ENCODE measurements around the gene TYSND1. TPM values are rescaled to one million over a fixed set of nuclear protein-coding genes. Genes with fewer than 3 reads are reported as not detected.
"Not testable (repeated sequence)": the region's sequence is repeated elsewhere in the genome, so short reads cannot be mapped to it uniquely, and the experiment has no call there.

The TYSND1 gene, protein sequence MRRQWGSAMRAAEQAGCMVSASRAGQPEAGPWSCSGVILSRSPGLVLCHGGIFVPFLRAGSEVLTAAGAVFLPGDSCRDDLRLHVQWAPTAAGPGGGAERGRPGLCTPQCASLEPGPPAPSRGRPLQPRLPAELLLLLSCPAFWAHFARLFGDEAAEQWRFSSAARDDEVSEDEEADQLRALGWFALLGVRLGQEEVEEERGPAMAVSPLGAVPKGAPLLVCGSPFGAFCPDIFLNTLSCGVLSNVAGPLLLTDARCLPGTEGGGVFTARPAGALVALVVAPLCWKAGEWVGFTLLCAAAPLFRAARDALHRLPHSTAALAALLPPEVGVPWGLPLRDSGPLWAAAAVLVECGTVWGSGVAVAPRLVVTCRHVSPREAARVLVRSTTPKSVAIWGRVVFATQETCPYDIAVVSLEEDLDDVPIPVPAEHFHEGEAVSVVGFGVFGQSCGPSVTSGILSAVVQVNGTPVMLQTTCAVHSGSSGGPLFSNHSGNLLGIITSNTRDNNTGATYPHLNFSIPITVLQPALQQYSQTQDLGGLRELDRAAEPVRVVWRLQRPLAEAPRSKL
- 4.6 and 5.2 TPM in 2 replicates for total RNA-seq

DNA sequence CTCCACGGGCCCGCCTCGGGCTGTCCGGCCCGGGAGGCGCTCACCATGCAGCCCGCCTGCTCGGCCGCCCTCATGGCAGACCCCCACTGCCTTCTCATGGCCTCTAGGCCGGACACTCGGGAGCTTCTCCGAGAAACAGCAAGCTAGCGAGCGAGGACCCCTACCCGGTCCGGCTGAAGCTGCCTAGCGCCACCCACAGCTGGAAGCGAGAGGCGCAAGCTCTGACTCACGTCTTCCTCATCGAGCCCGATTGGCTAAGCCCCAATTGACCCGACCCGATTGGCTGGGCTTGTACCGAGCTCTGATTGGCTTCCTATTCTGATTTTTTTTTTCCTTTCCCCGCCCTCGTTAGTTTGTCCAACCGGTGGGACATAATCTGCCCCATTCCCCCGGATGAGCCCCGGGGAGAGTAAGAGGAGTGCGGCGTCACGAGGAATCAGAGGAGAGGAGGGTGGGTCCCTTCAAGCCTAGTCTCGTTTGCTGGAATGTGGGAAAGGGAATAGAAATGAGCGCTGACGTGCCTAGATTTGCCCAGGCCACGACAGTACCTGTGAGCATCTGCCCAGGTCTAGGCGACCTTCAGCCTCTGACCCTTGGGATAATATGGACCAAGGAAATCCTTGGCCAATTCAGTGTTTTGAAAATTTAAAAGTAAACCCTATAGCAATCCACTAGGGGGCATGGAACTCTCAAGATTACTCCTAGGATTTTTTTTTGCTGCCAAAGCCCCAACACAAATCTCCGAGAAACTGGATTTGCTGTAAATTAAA, at the start of gene TYSND1:
TSS of gene TYSND1 (minus strand) at position 212 of the 770 bp plus-strand sequence. CDS start at position 98, 114 bp downstream.
- DNase-seq (ENCODE audit: low read depth in 2 of 2): peak; percentile 94 to 99

DNA sequence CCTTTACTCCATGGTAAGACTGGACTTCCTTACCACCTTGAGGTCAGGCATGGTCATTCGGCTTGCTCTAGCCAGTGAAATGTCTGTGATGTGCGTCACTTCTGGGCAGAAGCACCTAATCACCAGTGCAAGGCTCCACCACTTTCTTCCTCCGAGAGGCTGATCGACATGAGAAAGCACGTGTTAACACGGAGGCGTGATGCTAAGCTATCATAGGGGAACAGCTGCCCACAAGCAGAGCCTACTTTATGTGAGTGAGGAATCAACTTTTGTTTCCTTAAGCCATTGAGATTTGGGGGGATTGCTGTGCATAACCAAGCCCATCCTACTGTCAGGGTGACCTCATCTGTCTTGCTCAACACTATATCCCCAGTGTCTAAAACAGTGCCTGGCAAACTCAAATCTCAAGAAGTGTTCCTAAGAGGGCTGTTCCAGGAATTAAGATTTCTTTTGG, 46.9 kb upstream of the TYSND1 start:
- DNase-seq (ENCODE audit: low read depth in 2 of 2): no peak

DNA sequence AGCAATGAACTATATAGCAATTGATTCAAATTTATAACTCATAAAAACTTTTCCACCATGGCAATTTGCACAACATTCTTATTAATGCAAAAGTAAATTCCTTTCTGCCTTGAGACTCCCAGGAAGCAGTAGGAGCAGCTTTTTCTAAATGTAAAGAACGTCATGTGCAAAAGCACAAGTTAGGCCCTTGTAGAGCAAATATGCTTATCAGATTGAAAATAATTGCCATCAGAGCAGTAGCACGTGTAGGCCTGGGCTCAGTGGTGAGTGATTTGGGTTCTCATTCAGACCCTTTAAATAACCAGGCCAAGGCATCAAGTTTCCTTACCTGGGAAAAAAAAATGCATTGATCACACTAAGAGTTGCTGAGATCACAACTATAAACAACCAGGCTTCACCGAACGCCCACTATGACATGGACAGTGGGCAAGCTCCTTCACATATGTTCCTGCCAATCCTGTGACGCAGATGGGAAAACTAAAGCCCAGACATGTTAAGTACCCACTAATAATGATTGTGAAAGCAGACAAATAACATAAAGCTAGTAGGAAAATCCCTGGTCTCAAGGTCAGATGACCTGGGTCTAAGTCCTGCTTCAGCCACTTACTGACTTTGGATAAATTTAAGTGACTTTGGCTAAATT, 45.9 kb upstream of the TYSND1 start:
- DNase-seq (ENCODE audit: low read depth in 2 of 2): no peak

DNA sequence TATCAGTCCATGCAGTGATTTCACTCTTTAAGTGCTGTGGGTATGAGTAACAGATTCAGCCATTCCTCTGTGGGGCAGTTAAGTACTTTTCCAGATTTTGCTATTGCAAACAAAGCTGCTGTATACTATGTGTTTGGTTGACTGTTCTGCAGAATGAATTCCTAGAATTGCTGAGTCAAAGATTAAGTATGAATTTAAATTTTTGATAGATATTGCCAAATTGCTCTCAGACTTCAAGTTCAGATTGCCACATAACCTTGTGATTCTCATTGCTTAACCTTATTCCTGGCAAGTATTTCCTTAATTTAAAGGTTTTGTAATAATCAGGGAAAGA, 45.4 kb upstream of the TYSND1 start:
- DNase-seq (ENCODE audit: low read depth in 2 of 2): no peak

DNA sequence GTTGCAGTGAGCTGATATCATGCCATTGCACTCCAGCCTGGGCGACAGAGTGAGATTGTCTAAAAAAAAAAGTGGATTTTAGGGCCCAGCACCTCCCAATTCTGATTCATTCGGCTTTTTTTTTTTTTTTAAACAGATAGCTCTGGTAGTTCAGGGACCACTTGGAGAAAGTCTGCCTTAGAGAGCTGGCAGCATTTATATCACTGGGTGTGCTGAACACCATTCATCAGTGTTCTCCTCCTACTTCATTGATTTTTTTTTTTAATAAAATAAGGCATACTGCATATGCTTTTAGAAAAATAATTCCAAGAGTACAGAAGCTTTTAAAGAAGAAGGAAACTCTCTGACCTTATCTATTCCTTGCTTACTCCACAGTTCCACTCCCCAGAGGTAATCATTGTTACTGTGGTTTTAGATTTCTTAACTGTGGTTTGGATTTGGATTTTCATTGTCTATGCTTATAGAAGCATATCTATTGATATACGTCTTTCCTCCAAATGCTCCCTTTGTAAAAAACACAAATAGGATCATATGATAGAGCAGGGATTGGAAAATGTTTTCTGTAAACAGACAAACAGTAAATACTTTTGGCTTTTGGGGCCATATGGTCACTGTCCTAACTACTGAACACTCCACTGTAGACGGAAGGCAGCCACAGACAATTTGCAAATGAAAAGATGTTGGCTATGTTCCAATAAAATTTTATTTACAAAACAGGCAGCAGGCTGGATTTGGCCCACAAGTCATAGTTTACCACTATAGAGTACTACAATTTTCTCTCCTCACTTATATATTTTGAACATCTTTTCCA, 44.9 kb upstream of the TYSND1 start:
- DNase-seq (ENCODE audit: low read depth in 2 of 2): no peak

DNA sequence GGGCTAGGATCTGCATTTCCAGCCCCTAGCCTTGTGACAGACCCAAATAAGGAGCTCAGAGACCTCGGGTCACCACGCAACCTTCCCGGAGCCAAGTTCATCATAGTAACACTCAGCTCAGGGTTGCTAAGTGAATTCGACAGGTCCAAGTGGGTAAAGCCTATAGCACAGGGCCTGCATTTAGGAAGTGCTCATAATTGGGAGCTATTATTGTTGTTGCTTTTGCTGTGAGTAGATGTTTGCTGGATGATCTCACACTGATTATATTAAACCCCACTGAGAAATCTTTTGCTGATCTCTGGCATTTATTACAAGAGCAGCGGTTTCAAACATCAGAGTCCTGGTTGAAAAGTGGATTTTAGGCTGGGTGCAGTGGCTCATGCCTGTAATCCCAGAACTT, 44.1 kb upstream of the TYSND1 start:
- DNase-seq (ENCODE audit: low read depth in 2 of 2): no peak

DNA sequence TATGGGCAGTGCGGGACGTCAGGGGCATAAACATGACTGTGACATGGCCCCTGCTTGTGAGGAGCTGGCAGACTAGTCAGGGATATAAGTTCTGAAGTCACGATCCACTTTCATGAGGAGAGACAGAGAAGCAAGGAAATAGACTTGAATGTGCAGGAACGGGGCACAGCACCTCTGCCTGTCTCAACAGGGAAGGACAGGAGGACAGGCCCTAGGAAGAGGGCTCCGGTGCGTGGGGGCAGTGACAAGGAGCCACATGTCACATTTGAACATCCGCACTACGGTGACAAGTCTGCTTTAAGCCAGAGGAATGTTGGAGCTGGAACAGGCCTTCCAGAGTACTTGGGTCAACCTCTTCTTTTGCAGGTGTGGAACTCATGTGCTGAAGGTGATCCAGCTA, 43.6 kb upstream of the TYSND1 start:
- no peak for DNase-seq (ENCODE audit: low read depth in 2 of 2)

DNA sequence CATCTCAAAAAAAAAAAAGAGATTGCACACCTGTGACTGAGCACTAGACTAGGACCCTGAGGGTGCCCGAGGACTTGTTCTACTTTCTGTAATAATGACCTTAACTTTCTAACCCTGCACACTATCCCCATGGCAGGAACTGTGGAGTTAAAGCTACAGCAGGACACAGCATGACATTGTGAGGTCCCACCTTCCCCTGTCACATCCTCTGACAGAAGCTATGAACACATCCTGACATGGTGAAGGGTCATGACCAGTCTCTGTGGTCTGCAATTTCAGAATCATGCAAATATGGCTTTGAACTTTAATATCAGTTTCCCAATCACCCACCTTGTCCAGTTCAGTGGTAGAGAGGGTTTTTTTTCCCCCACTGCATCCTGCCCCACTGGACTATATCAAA, 42.3 kb upstream of the TYSND1 start:
- no peak for DNase-seq (ENCODE audit: low read depth in 2 of 2)

DNA sequence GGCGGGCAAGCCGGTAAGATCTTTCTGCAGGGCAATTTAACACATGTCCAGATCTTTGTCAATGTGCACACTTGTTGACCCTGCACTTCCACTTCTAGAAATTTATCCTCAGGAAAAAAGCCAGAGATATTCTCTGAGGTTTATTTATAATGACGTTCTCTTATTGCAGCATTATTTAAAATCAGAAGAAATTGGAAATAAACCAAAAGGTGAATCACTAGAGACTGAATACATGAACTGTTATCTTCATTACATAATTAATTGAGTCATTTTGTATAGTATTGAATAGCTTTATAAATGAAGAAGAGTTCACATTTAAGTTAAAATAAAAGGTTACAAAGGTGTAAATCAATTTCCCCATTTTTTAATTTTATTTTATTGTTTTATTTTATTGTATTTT, 40.1 kb upstream of the TYSND1 start:
- no peak for DNase-seq (ENCODE audit: low read depth in 2 of 2)

DNA sequence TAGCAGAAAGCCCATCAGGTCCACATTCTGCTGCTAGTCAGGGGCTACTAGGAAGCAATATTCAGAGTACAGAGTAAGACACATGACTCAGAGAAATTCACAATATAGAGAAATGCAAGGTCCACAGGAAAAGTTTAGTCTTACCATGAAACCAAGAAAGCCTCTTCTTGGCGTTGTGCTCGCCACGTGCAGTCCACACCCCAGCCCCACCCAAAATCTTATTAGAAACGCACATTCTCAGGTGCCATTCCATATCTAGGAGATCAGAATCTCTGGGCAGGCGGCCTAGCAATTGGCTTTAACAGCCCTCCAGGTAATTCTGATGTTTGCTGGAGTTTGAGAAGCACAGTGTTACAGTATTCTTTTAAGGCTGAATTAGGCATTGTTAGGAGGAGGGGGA, 39.6 kb upstream of the TYSND1 start:
- DNase-seq (ENCODE audit: low read depth in 2 of 2): no peak

DNA sequence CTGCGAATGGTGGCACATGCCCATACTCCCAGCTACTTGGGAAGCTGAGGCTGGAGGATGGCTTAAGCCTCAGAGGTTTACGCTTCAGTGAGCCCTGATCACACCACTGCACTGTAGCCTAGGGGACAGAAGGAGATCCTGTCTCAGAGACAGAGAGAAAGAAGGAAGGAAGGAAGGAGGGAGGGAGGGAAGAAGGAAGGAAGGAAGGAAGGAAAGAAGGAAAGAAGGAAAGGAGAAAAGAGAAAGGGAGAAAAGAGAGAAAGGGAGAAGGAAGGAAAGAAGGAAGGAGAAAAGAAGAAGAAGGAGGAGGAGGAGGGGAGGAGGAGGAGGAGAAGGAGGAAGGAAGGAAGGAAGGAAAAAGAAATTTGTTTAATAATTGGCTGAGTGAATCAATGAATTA, 36.8 kb upstream of the TYSND1 start:
- DNase-seq (ENCODE audit: low read depth in 2 of 2): no peak

DNA sequence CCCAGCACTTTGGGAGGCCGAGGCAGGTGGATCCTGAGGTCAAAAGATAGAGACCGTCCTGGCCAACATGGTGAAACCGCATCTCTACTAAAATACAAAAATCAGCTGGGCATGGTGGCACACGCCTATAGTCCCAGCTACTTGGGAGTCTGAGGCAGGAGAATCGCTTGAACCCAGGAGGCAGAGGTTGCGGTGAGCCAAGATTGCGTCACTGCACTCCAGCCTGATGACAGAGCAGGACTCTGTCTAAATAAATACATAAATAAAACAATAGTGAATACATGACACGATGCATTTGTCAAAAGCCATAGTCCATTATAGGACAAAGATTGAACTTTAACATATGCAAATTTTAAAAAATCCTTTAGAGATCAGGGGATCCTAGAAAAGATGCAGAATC, 32.7 kb upstream of the TYSND1 start:
- not testable (repeated sequence) for DNase-seq (ENCODE audit: low read depth in 2 of 2)

DNA sequence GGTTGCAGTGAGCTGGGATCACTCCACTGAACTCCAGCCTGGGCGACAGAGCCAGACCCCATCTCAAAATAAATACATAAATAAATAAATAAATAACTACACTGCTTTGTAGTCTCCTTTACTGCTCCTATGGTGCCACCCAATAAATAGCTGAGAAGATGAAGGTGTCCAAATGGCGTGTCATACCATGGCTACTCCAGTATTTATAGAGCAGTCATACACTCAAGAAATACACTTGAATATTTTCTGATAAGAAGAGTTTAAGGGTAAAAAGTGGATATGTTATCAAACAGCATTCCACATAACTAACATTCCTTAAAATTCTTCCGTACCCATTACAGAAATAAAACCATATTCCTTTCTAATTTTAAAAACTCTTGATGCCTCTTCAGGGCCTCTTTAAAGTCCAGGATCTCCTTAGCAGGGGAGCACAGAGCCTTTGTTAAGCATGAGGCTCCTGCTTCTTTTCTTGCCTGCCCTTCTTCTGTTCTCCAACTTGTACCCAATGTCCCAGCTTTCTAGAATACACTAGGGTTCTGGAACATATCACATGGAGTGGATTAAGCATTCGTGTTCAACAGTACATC, 31.7 kb upstream of the TYSND1 start:
- no peak for DNase-seq (ENCODE audit: low read depth in 2 of 2)

DNA sequence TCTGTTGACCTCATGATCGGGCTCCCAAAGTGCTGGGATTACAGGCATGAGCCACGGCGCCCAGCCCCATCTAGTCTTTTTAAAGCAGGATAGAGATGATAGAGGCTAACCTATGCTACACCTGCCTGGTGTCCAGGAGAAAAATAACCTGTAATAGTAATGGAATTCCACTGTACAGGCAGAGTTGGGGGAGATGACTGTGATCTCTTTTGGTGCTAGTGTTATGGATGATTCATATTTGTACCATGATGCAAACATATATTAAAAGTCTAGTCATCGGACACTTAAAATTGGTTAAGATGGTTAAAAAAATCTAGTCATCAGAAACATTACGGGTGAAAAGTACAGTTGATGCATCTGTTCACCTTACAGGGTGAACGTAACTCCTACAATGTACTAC, 29.9 kb upstream of the TYSND1 start:
- DNase-seq (ENCODE audit: low read depth in 2 of 2): no peak

DNA sequence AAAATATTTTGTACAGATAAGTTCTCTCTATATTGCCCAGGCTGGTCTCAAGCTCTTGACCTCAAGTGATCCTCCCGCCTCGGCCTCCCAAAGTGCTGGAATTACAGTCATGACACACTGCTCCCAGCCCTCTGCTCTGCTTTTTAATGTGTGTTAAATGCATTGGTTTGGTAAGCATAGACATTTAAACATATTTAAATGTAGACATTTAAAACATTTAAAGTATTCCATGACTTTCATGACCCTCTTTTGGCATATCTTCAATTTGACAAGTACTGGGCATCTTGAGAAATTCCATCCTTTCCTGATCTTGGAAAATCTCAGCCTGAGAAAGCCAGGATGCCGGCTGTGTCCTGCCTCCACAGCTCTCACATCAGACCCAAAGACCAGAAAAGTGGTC, 29.0 kb upstream of the TYSND1 start:
- DNase-seq (ENCODE audit: low read depth in 2 of 2): no peak

DNA sequence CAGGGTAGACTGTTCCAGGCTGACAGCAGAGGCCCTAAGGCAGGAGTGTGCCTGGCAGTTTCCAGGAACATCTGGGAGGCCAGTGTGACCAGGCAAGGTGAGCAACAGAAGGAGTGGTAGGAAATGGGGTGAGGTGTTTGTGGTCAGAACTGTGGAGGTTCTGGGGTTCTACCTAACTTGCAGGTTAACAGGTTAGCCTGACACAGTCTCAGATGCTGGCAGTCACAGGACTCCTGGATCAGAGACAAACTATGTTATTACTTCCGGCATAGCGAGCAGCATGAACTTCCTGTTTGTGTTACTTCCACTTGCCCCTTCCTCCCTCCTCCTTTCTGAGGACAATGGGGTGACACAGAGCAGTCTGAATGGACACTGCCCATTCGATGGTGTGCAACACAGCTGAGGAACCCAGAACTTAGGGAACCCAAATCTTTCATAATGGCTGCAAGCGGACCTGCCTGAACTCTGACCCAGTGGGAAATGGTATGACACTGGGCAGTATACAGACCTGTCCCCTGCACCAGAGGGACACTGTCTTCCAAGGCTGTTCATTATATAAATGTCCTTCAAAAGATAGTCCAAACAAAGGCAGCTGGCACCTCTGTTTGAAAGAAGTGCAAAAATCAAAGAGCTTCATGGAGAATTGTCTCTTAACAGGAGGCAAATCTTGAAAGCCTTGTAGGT, 27.7 kb upstream of the TYSND1 start:
- peak; percentile 38 to 64 for DNase-seq (ENCODE audit: low read depth in 2 of 2)

DNA sequence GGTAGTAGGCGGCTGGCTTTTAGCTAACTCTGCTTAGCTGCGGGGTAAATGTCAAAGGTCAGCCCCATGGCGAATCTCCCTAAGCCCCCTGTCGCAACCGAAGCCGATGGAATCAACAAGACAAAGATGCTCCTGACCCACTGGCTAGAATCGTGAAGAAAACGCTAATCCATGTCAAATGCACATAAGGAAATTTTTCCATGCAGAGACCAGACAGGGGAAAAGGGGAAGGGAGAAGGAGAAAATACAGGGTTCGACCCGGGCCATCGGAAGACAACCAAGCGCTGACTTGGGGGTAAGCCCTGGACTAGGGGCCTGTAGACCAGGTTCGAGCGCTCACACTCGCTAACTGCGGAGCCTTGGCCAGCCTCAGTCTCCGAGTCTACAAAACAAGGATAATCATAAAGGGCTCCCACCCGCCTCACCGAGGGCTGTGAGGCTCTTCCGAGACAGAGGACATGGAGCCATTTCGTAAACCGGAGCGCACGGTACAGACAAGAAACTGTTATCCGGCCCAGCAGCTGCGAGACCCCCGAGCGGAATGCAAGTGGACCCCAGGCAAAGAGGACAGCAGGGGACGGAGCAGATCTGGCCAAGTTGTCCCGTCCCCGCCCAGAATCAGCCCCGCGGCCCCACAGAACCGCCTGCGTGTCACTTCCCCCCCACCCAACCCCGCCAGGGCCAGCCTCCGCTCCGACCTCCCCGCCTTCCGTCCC, 23.3 kb upstream of the TYSND1 start:
- no peak for DNase-seq (ENCODE audit: low read depth in 2 of 2)

DNA sequence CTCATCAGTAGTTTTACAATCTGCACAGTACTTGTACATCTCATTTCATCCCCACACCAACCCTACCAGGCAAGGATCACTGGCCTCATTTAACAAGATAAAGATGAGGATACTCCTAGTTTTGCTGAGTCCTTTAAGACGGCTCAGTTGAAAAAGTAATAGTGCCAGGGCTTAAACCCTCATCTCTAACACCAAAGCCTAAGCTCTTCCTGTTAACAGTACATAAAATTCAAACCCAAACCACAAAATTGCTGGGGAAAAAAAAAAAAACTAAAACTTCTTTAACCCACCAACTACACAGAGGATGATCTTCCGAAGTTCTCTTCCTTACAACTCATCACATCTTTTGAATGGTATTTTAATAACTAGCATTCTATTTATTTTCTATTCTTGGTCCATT, 22.5 kb upstream of the TYSND1 start:
- no peak for DNase-seq (ENCODE audit: low read depth in 2 of 2)

DNA sequence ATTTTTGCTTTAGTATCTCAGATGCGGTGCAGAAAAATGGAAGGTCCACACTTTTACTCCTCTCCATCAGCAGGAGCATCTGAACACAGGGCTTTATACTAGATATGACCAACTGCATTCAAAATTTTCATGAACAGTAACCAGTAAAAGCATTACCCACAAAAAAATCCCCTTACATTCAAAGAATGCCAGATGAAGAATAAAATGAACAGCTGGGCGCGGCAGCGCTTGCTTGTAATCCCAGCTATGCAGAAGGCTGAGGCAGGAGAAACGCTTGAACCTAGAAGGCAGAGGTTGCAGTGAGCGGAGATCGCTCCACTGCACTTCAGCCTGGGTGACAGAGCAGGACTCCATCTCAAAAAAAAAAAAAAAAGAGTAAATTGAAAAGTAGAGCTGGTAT, 20.7 kb upstream of the TYSND1 start:
- DNase-seq (ENCODE audit: low read depth in 2 of 2): no peak

DNA sequence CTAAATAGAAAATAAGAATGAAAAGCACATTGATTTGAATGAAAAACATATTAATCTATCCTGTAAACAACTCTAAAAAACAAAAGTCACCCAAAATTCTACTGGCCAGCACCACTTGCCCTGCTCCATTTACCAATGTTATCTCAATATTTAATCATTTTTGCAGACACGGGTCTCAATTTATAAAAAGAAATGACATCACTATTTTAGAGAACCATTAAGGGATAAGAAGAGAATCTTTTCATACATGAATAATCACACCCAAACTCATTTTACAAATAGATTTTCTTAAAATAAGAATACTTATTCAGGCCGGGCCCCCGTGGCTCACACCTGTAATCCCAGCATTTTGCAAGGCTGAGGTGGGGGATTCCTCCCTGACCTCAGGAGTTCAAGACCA, 19.9 kb upstream of the TYSND1 start:
- no peak for DNase-seq (ENCODE audit: low read depth in 2 of 2)
